HFFc6 (cell line): ENCODE data around the gene ZDHHC22. TPM values are rescaled to one million over a fixed set of nuclear protein-coding genes. Genes with fewer than 3 reads are reported as not detected.

Experiments
- DNase-seq: peaks from one replicate; pipeline ENCODE4 v3.0.0-alpha.2; 2018
- H3K27ac Mint-ChIP-seq: 2 replicates; pipeline ENCODE4 v1.8.0; 2020; ENCODE audit warnings: mild to moderate bottlenecking, mixed read lengths
- H3K27me3 Mint-ChIP-seq: 2 replicates; pipeline ENCODE4 v1.8.0; 2021; ENCODE audit warnings: mild to moderate bottlenecking, moderate library complexity, mixed read lengths; ENCODE audit not compliant: insufficient read depth
- H3K36me3 Mint-ChIP-seq: 2 replicates; pipeline ENCODE4 v1.8.0; 2021; ENCODE audit warnings: low read depth, mixed read lengths
- H3K4me1 Mint-ChIP-seq: 2 replicates; pipeline ENCODE4 v1.8.0; 2020; ENCODE audit warnings: low read depth, mixed read lengths
- H3K4me3 Mint-ChIP-seq: 2 replicates; pipeline ENCODE4 v1.8.0; 2020; ENCODE audit warnings: mild to moderate bottlenecking, moderate library complexity, mixed read lengths
- H3K9me3 Mint-ChIP-seq: 2 replicates; pipeline ENCODE4 v1.8.0; 2020; ENCODE audit warnings: mild to moderate bottlenecking, mixed read lengths
- CTCF ChIP-seq: fragments of 200-600 bp; sonication (generic); IDR thresholded peaks from 2 replicates; pipeline ENCODE4 v1.5.0; 2021; ENCODE audit warnings: antibody characterized with exemption, mild to moderate bottlenecking
- total RNA-seq, 6 experiments: library from RNA; stranded (reverse); fragmentation: NEBNext Ultra II Directional; extraction: Animal tissue kit (Norgen Biotek cat#: 25700); gene quantifications; 2 replicates in 1 of 6; 3 replicates in 5 of 6; pipeline ENCODE4 v1.2.3, GENCODE V29; 2021

Gene ZDHHC22
- total RNA-seq, 6 experiments from 2014 or later: not detected

- no peak for DNase-seq
- no peaks in the 10 kb centered on the region for H3K36me3 Mint-ChIP-seq
- H3K4me3 Mint-ChIP-seq: no peak overlapping the region
- H3K9me3 Mint-ChIP-seq: peaks cover 4% of the 10 kb centered on the region
- H3K27me3 Mint-ChIP-seq: peaks cover 35% of the 10 kb centered on the region
- H3K4me1 Mint-ChIP-seq: peaks cover 6% of the 10 kb centered on the region; the same call in 1 of the 2 replicates
- no peak overlapping the region for H3K27ac Mint-ChIP-seq
- no peak for TF ChIP-seq CTCF
These were observed 56.6 kb downstream of the ZDHHC22 start for GRCh38 chr14:77084985-77085384.

GRCh38 chr14:77083082-77083481 lies 58.5 kb downstream of the ZDHHC22 start:
- Mint-ChIP-seq H3K9me3 (no peaks in the 10 kb centered on the region; the same call in 1 of the 2 replicates), H3K27ac (no peak overlapping the region), H3K36me3 (no peaks in the 10 kb centered on the region), H3K4me3 (no peak overlapping the region), H3K4me1 (peaks cover 6% of the 10 kb centered on the region; the same call in 1 of the 2 replicates), H3K27me3 (peaks cover 25% of the 10 kb centered on the region)
- no peak for DNase-seq
- no peak for TF ChIP-seq CTCF

GRCh38 chr14:77082356-77082755 lies 59.2 kb downstream of the ZDHHC22 start:
- Mint-ChIP-seq H3K27ac (no peak overlapping the region), H3K27me3 (peaks cover 24% of the 10 kb centered on the region), H3K9me3 (no peaks in the 10 kb centered on the region; the same call in 1 of the 2 replicates), H3K4me1 (peaks cover 6% of the 10 kb centered on the region; the same call in 1 of the 2 replicates), H3K4me3 (no peak overlapping the region), H3K36me3 (no peaks in the 10 kb centered on the region)
- no peak for TF ChIP-seq CTCF
- no peak for DNase-seq

Other genes with a start within 250 kb of the ZDHHC22 start
- 10 to 100 TPM; 37.1 to 46.3 (median 38.3) TPM for gene IRF2BPL, start 113.1 kb downstream of the ZDHHC22 start, total RNA-seq
- gene CIPC, start 43.5 kb downstream of the ZDHHC22 start, total RNA-seq: 10 to 100 TPM in 4 of 6 experiments, 1 to 10 TPM in 2; 9.1 to 12.5 (median 11.5) TPM
- gene TMEM63C, start 40.0 kb upstream of the ZDHHC22 start, total RNA-seq: under 1 TPM in 1 of 6 experiments, not detected in 5; 0.05 TPM
- gene NGB, start 129.4 kb upstream of the ZDHHC22 start, total RNA-seq: not detected
- 10 to 100 TPM; 21.7 to 39.0 (median 27.5) TPM for gene POMT2, start 179.1 kb upstream of the ZDHHC22 start, total RNA-seq
- gene GSTZ1, start 179.2 kb upstream of the ZDHHC22 start, total RNA-seq: 10 to 100 TPM in 5 of 6 experiments, 1 to 10 TPM in 1; 9.3 to 15.0 (median 10.3) TPM
- 1 to 10 TPM; 5.7 to 7.0 (median 6.6) TPM for gene TMED8, start 235.3 kb upstream of the ZDHHC22 start, total RNA-seq
- 1 to 10 TPM in 5 of 6 experiments, under 1 TPM in 1; 0.83 to 1.7 (median 1.3) TPM for gene SAMD15, start 235.6 kb upstream of the ZDHHC22 start, total RNA-seq